GM23338 (cell line): Measurements from ENCODE around the gene LAMB1. TPM values are rescaled to one million over a fixed set of nuclear protein-coding genes. Genes with fewer than 3 reads are reported as not detected.

Experiments
- ATAC-seq: fragments of 200-7000 bp; cut with Tn5 transposase; 3 replicates; pipeline ENCODE4 v1.9.1; 2020
- DNase-seq: peaks from one replicate; pipeline ENCODE4 v3.0.0-alpha.2; 2015; ENCODE audit warnings: low spot score
- H2AFZ ChIP-seq: fragments of 200-600 bp; sonication (generic); 2 replicates; pipeline ENCODE4 v1.8.0; 2016; ENCODE audit warnings: antibody characterized with exemption, mild to moderate bottlenecking, moderate library complexity
- H3F3A ChIP-seq: fragments of 200-600 bp; sonication (generic); replicated peaks from 2 replicates; pipeline ENCODE4 v1.8.0; 2017; ENCODE audit warnings: antibody characterized with exemption, mixed run types, low read depth
- H3K27ac ChIP-seq: fragments of 200-600 bp; sonication (generic); 2 replicates; pipeline ENCODE4 v1.6.1; 2016; ENCODE audit warnings: low read depth
- H3K27me3 ChIP-seq: fragments of 200-600 bp; sonication (generic); 2 replicates; pipeline ENCODE4 v1.8.0; 2016; ENCODE audit warnings: mild to moderate bottlenecking, mixed run types, moderate library complexity; ENCODE audit not compliant: insufficient read depth
- H3K36me3 ChIP-seq: fragments of 200-600 bp; sonication (generic); 2 replicates; pipeline ENCODE4 v1.8.0; 2016; ENCODE audit warnings: mild to moderate bottlenecking; ENCODE audit not compliant: insufficient read depth
- H3K4me1 ChIP-seq: fragments of 200-600 bp; sonication (generic); 2 replicates; pipeline ENCODE4 v1.8.0; 2016; ENCODE audit warnings: mild to moderate bottlenecking, moderate library complexity; ENCODE audit not compliant: insufficient read depth
- H3K4me2 ChIP-seq: fragments of 200-600 bp; sonication (generic); 2 replicates; pipeline ENCODE4 v1.7.1; 2017; ENCODE audit warnings: mixed run types
- H3K4me3 ChIP-seq: fragments of 200-600 bp; sonication (generic); 2 replicates; pipeline ENCODE4 v1.6.1; 2016; ENCODE audit warnings: mixed run types
- H3K79me2 ChIP-seq: fragments of 200-600 bp; sonication (generic); replicated peaks from 2 replicates; pipeline ENCODE4 v1.8.0; 2017; ENCODE audit warnings: mild to moderate bottlenecking; ENCODE audit not compliant: insufficient read depth
- H3K9me2 ChIP-seq: fragments of 200-600 bp; sonication (generic); 2 replicates; pipeline ENCODE4 v1.8.0; 2017; ENCODE audit not compliant: insufficient read depth
- H4K20me1 ChIP-seq: fragments of 200-600 bp; sonication (generic); replicated peaks from 2 replicates; pipeline ENCODE4 v1.8.0; 2017; ENCODE audit warnings: mild to moderate bottlenecking; ENCODE audit not compliant: insufficient read depth
- H3K27ac Mint-ChIP-seq: 2 replicates; pipeline ENCODE4 v1.8.0; 2020; ENCODE audit warnings: inconsistent platforms, mild to moderate bottlenecking, moderate library complexity, mixed read lengths
- H3K27me3 Mint-ChIP-seq: 3 replicates; pipeline ENCODE4 v1.8.0; 2022; ENCODE audit warnings: low read depth, mild to moderate bottlenecking, moderate library complexity, mixed read lengths, inconsistent platforms; ENCODE audit not compliant: insufficient read depth, poor library complexity
- H3K36me3 Mint-ChIP-seq: 3 replicates; pipeline ENCODE4 v1.8.0; 2021; ENCODE audit warnings: low read depth, mild to moderate bottlenecking, inconsistent platforms, moderate library complexity, mixed read lengths
- H3K4me1 Mint-ChIP-seq: 3 replicates; pipeline ENCODE4 v1.8.0; 2020; ENCODE audit warnings: mild to moderate bottlenecking, inconsistent platforms, mixed read lengths
- H3K4me3 Mint-ChIP-seq: 3 replicates; pipeline ENCODE4 v1.8.0; 2021; ENCODE audit warnings: moderate library complexity, mild to moderate bottlenecking, inconsistent platforms, mixed read lengths
- H3K9me3 Mint-ChIP-seq: 3 replicates; pipeline ENCODE4 v1.8.0; 2020; ENCODE audit warnings: moderate library complexity, mild to moderate bottlenecking, inconsistent platforms, mixed read lengths
- EZH2 ChIP-seq: fragments of 200-600 bp; sonication (generic); IDR thresholded peaks from one replicate; pipeline ENCODE4 v1.8.0; 2017; ENCODE audit warnings: antibody characterized with exemption, mild to moderate bottlenecking, low read depth; ENCODE audit not compliant: unreplicated experiment
- EZH2phosphoT487 ChIP-seq: fragments of 200-600 bp; sonication (generic); IDR thresholded peaks from one replicate; pipeline ENCODE4 v1.8.1; 2018; ENCODE audit warnings: antibody characterized with exemption; ENCODE audit not compliant: unreplicated experiment
- NANOG ChIP-seq: IDR thresholded peaks from 2 replicates; pipeline ENCODE4 v1.6.1; 2016; ENCODE audit warnings: antibody characterized with exemption, borderline replicate concordance
- ZNF114 ChIP-seq: fragments of 250-450 bp; sonication (Bioruptor Pico); IDR thresholded peaks from 2 replicates; pipeline ENCODE4 v1.5.0; 2020; ENCODE audit warnings: mild to moderate bottlenecking, moderate library complexity
- ZNF331 ChIP-seq: fragments of 250-450 bp; sonication (Bioruptor Pico); IDR thresholded peaks from 2 replicates; pipeline ENCODE4 v1.5.0; 2020; ENCODE audit warnings: low read depth, mild to moderate bottlenecking, moderate library complexity
- polyA plus RNA-seq: library from polyadenylated mRNA; unstranded; fragments of >200 nt; fragmentation: Nextera tagmentation; extraction: Ambion mirVana; gene quantifications from 2 replicates; pipeline ENCODE4 v1.2.1, GENCODE V29; 2016
- small RNA-seq: library from RNA; depleted of rRNA; stranded (forward); fragments of <200 nt; gene quantifications from one replicate; pipeline ENCODE3, GENCODE V24; 2014; ENCODE audit warnings: low replicate concordance
- total RNA-seq: library from RNA; depleted of rRNA; stranded (reverse); fragments of >200 nt; shearing (Covaris generic); gene quantifications from 2 replicates; pipeline ENCODE4 v1.2.3, GENCODE V29; 2014; rRNA removed
- TF ChIP-seq, protein P1 (sequence below), 2 experiments: fragments of 200-600 bp in 1 of 2; sonication (generic) in 1 of 2; conservative IDR thresholded peaks; 2 replicates each; pipeline versions ENCODE4 v1.5.1 to v1.6.1; 2016 to 2017; ENCODE audit warnings: antibody characterized with exemption in 2 of 2, low read depth in 2 of 2, mild to moderate bottlenecking in 2 of 2, moderate library complexity in 1 of 2
- TF ChIP-seq, protein P2 (sequence below): IDR thresholded peaks from one replicate; pipeline ENCODE4 v1.6.1; 2018; ENCODE audit warnings: antibody characterized with exemption; ENCODE audit not compliant: unreplicated experiment

The LAMB1 gene
- total and polyA plus RNA-seq, 2 experiments from 2014 or later = 53.5 to 57.8 TPM

DNA sequence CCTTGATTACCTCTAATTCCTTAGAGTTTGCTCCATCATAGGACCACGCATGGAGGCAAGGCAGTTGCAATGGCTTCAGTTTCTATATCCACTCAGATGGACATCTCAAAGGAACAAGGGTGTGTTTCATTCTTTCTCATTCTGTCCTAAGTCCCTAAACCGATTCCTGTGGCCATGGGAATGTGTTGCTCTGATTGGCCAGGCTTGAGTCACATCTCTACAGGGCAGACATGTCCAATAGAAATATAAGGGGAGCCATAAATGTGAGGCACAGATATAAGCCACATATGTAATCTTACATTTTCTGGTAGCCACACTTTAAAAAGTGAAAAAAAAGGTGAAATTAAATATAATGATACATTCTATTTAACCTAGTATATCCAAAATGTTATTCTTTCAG is 128.8 kb downstream of the LAMB1 start:
- H3K27me3 Mint-ChIP-seq = peaks cover 3% of the 10 kb centered on the region
- ATAC-seq = no peak
- H2AFZ ChIP-seq = no peak overlapping the region

More for the DNA sequence above, 128.8 kb downstream of the LAMB1 start:
- Histone ChIP-seq H3K9me2 (no peaks in the 10 kb centered on the region), H4K20me1 (no peaks in the 10 kb centered on the region), H3K4me1 (no peaks in the 10 kb centered on the region), H3K36me3 (no peaks in the 10 kb centered on the region), H3K79me2 (no peaks in the 10 kb centered on the region), H3K27ac (no peak overlapping the region), H3F3A (no peaks in the 10 kb centered on the region), H3K4me2 (no peak overlapping the region), H3K27me3 (no peaks in the 10 kb centered on the region), H3K4me3 (no peak overlapping the region)
- Mint-ChIP-seq H3K4me3 (no peak overlapping the region), H3K36me3 (no peaks in the 10 kb centered on the region), H3K4me1 (no peaks in the 10 kb centered on the region), H3K9me3 (no peaks in the 10 kb centered on the region), H3K27ac (no peak overlapping the region)
- TF ChIP-seq, protein P1, sequence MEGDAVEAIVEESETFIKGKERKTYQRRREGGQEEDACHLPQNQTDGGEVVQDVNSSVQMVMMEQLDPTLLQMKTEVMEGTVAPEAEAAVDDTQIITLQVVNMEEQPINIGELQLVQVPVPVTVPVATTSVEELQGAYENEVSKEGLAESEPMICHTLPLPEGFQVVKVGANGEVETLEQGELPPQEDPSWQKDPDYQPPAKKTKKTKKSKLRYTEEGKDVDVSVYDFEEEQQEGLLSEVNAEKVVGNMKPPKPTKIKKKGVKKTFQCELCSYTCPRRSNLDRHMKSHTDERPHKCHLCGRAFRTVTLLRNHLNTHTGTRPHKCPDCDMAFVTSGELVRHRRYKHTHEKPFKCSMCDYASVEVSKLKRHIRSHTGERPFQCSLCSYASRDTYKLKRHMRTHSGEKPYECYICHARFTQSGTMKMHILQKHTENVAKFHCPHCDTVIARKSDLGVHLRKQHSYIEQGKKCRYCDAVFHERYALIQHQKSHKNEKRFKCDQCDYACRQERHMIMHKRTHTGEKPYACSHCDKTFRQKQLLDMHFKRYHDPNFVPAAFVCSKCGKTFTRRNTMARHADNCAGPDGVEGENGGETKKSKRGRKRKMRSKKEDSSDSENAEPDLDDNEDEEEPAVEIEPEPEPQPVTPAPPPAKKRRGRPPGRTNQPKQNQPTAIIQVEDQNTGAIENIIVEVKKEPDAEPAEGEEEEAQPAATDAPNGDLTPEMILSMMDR (conservative IDR thresholded peaks at IDR 0.05; ENCODE audit: low read depth in 2 of 2) = no peak
- TF ChIP-seq, protein P2, sequence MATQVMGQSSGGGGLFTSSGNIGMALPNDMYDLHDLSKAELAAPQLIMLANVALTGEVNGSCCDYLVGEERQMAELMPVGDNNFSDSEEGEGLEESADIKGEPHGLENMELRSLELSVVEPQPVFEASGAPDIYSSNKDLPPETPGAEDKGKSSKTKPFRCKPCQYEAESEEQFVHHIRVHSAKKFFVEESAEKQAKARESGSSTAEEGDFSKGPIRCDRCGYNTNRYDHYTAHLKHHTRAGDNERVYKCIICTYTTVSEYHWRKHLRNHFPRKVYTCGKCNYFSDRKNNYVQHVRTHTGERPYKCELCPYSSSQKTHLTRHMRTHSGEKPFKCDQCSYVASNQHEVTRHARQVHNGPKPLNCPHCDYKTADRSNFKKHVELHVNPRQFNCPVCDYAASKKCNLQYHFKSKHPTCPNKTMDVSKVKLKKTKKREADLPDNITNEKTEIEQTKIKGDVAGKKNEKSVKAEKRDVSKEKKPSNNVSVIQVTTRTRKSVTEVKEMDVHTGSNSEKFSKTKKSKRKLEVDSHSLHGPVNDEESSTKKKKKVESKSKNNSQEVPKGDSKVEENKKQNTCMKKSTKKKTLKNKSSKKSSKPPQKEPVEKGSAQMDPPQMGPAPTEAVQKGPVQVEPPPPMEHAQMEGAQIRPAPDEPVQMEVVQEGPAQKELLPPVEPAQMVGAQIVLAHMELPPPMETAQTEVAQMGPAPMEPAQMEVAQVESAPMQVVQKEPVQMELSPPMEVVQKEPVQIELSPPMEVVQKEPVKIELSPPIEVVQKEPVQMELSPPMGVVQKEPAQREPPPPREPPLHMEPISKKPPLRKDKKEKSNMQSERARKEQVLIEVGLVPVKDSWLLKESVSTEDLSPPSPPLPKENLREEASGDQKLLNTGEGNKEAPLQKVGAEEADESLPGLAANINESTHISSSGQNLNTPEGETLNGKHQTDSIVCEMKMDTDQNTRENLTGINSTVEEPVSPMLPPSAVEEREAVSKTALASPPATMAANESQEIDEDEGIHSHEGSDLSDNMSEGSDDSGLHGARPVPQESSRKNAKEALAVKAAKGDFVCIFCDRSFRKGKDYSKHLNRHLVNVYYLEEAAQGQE = no peak
- TF ChIP-seq EZH2 (no peak), ZNF331 (CRISPR knock-in tag) (no peak), ZNF114 (CRISPR knock-in tag) (no peak), NANOG (no peak), EZH2phosphoT487 (no peak)
- DNase-seq = no peak

Small RNA genes lying within 50 kb of the gene (small RNA-seq; reads per million reads assigned to genes)
- gene RF00012 = not detected

Other genes with a start within 250 kb of the LAMB1 start
- not detected in 2 replicates for gene SLC26A3, start 199.9 kb downstream of the LAMB1 start, total RNA-seq
- not detected in 2 replicates for gene SLC26A3, start 199.9 kb downstream of the LAMB1 start, polyA plus RNA-seq
- gene DLD, start 112.0 kb downstream of the LAMB1 start, total RNA-seq = 68.6 and 76.2 TPM in 2 replicates
- gene DLD, start 112.0 kb downstream of the LAMB1 start, polyA plus RNA-seq = 28.8 and 38.1 TPM in 2 replicates
- gene LAMB4, start 127.2 kb upstream of the LAMB1 start, total RNA-seq = not detected in 2 replicates
- not detected in 2 replicates for gene LAMB4, start 127.2 kb upstream of the LAMB1 start, polyA plus RNA-seq